ENCODE results near the gene CNKSR3. TPM values are rescaled to one million over a fixed set of nuclear protein-coding genes. Genes with fewer than 3 reads are reported as not detected.

CNKSR3 gene
- polyA plus RNA-seq, 6 donors from 2014 or later = not detected

DNA sequence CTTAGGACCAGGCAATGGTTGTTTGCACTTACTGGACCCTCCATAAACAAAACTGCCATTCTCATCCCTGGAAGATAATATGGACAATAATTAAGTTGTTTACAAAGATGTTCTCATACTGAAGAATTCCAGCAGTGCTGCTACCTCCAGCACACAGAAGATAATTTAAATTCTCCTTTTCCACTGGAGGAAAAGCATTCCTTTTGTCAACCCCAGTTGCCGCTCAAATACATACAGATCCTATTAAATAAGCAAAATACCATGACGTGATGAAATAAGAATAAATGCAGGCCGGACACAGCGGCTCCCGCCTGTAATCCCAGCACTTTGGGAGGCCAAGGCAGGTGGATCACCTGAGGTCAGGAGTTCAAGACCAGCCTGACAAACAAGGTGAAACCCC lies 99.4 kb downstream of the CNKSR3 start:
- H3K27me3 Mint-ChIP-seq = peaks cover 0 to 8% (median 5%) of the 10 kb centered on the region in 3 donors
- no peaks in the 10 kb centered on the region for H3K36me3 Mint-ChIP-seq
- ATAC-seq (ENCODE audit: low read depth in 2 of 2) (no peak), DNase-seq (no peak)
- no peak overlapping the region for H3K27ac Mint-ChIP-seq
- H3K4me1 Mint-ChIP-seq = peaks cover 0 to 4% (median 0%) of the 10 kb centered on the region in 3 donors
- no peak overlapping the region for H3K4me3 Mint-ChIP-seq
- H3K9me3 Mint-ChIP-seq = peaks cover 0 to 9% (median 1%) of the 10 kb centered on the region in 7 donors

- H3K36me3 Mint-ChIP-seq = no peaks in the 10 kb centered on the region
- H3K27me3 Mint-ChIP-seq = peaks cover 0 to 8% (median 5%) of the 10 kb centered on the region in 3 donors
- peaks cover 0 to 9% (median 1%) of the 10 kb centered on the region in 7 donors for H3K9me3 Mint-ChIP-seq
- ATAC-seq (ENCODE audit: low read depth in 2 of 2) = no peak
- peaks cover 0 to 4% (median 0%) of the 10 kb centered on the region in 3 donors for H3K4me1 Mint-ChIP-seq
- DNase-seq = no peak
- no peak overlapping the region for H3K27ac Mint-ChIP-seq
- no peak overlapping the region for H3K4me3 Mint-ChIP-seq
Measured at GRCh38 chr6:154410619-154411072, 99.8 kb downstream of the CNKSR3 start.

DNA sequence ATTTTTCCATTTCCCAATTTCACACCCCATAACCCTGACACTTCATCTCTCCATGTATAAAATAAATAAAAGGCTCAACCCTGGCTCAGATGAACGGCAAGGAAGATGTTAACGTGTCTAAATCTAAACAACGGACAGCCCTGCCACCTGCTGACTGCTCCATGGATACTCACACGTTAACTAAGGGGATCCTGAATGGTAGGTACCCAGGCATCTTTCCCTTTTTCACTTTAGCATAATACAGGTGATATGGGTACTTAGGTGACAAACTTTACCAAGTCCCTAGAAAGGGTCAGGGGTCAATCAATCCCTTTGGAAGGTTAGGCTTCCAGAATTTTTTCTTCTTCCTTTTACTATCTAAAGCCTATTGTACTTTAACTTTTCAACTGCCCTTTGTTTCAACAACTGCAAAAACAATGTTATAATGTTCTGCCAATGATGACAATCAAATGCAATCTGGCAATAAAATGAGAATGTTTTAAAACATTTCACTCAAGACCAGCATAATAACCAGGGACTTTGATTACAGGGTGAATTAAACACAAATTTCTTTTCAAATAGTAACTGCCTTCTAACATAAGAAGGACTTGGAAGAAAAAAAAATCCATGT lies 101.5 kb downstream of the CNKSR3 start:
- peaks cover 0 to 8% (median 5%) of the 10 kb centered on the region in 3 donors for H3K27me3 Mint-ChIP-seq
- no peak overlapping the region for H3K27ac Mint-ChIP-seq
- no peaks in the 10 kb centered on the region for H3K36me3 Mint-ChIP-seq
- H3K4me3 Mint-ChIP-seq = no peak overlapping the region
- H3K4me1 Mint-ChIP-seq = peaks cover 0 to 1% (median 0%) of the 10 kb centered on the region in 3 donors
- DNase-seq = no peak
- H3K9me3 Mint-ChIP-seq = peaks cover 0 to 5% (median 0%) of the 10 kb centered on the region in 7 donors
- no peak for ATAC-seq (ENCODE audit: low read depth in 2 of 2)

DNA sequence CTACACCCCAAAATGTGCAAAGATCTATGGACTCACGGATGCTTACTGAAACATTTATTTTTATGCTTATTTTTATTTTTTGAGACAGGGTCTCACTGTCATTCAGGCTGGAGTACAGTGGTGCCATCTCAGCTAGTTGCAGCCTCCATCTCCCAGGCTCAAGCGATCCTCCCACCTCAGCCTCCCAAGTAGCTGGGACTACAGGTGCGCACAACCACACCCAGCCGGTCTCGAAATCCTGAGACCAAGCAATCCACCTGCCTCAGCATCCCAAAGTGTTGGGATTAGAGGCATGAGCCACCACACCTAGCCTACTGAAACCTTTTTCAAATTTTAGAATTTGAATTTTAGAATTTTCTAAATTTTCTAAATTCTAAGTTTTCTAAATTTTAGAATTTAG lies 103.0 kb downstream of the CNKSR3 start:
- peaks cover 0 to 4% (median 0%) of the 10 kb centered on the region in 7 donors for H3K9me3 Mint-ChIP-seq
- H3K27me3 Mint-ChIP-seq = peaks cover 0 to 8% (median 5%) of the 10 kb centered on the region in 3 donors
- DNase-seq = no peak
- ATAC-seq (ENCODE audit: low read depth in 2 of 2) = no peak
- H3K36me3 Mint-ChIP-seq = no peaks in the 10 kb centered on the region
- no peak overlapping the region for H3K27ac Mint-ChIP-seq
- no peak overlapping the region for H3K4me3 Mint-ChIP-seq
- no peaks in the 10 kb centered on the region for H3K4me1 Mint-ChIP-seq

DNA sequence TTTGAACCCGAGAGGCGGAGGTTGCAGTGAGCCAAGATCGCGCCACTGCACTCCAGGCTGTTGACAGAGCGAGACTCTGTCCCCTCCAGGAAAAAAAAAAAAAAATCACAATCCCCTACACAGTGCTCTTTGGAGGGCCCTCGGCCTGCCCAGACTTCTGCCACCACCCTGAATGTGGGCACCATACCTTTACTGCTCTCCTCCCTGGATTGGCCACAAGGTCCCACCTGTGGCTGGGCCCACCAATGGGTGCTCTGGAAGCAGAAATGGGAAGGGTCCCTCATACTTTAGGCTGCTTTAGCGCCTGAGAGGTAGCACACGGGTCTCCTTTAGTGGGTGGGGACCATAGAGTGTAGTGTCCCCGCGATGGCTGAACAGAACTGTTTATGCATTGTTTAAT lies 103.6 kb downstream of the CNKSR3 start:
- no peak overlapping the region for H3K27ac Mint-ChIP-seq

GRCh38 chr6:154406301-154406700 lies 104.2 kb downstream of the CNKSR3 start:
- Mint-ChIP-seq H3K9me3 (peaks cover 0 to 4% (median 0%) of the 10 kb centered on the region in 7 donors), H3K4me1 (no peaks in the 10 kb centered on the region), H3K4me3 (no peak overlapping the region), H3K36me3 (no peaks in the 10 kb centered on the region), H3K27ac (no peak overlapping the region), H3K27me3 (peaks cover 0 to 8% (median 5%) of the 10 kb centered on the region in 3 donors)
- DNase-seq (no peak), ATAC-seq (ENCODE audit: low read depth in 2 of 2) (no peak)

More for the DNA sequence above, 103.6 kb downstream of the CNKSR3 start:
- no peak overlapping the region for H3K4me3 Mint-ChIP-seq
- H3K9me3 Mint-ChIP-seq = peaks cover 0 to 4% (median 0%) of the 10 kb centered on the region in 7 donors
- no peaks in the 10 kb centered on the region for H3K36me3 Mint-ChIP-seq
- ATAC-seq (ENCODE audit: low read depth in 2 of 2) (no peak), DNase-seq (no peak)
- H3K4me1 Mint-ChIP-seq = no peaks in the 10 kb centered on the region
- H3K27me3 Mint-ChIP-seq = peaks cover 0 to 8% (median 5%) of the 10 kb centered on the region in 3 donors

DNA sequence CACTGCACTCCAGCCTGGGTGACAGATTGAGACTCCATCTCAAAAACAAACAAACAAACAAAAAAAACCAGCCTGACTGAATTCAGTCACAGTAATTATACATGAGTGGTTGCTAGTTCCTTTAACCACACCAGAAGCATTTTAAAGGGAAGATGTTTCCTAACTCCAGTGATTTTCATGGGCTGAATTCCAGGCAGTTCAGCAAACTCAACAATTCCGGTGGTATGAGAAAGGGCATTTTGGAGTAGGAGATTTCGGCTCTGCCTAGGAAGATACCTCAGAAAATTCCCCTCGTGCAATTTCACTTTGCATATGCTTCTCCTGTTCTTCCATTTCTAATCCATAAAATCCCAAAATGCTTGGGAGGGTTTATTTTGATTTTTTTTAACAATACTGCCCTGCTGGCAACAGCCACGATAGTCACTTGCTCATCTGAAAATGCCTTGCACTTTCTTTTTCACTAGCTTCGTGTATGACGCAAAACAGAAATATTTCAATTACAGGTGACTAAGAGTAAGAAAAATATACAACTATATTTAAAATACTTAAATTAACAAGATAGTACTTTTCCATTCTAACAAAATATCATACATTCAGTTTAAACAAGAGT lies 105.6 kb downstream of the CNKSR3 start:
- Mint-ChIP-seq H3K9me3 (peaks cover 0 to 4% (median 0%) of the 10 kb centered on the region in 7 donors), H3K27me3 (peaks cover 0 to 8% (median 5%) of the 10 kb centered on the region in 3 donors), H3K4me3 (peak overlapping the region in 1 of 8 donors; percentile 42), H3K27ac (no peak overlapping the region), H3K4me1 (no peaks in the 10 kb centered on the region), H3K36me3 (no peaks in the 10 kb centered on the region)
- no peak for ATAC-seq (ENCODE audit: low read depth in 2 of 2)
- no peak for DNase-seq

DNA sequence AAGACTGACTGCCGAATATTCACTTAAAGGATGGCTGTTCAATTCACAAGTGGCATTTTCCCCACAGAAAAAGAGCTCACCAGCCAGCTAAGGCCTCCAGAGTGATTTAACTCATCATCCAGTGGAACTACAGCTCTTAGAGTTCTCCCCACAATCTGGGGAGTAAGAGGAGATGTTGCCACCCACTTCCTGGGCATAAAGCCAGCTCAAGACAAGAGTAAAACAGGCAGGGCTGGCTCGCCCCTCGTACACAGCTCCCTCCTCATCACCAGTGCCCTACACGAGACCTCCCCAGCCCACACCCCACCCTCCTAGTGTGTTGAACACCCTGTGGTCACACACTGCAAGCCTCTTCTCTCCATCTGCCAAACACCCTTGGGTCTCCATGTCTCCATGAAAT lies 106.7 kb downstream of the CNKSR3 start:
- Mint-ChIP-seq H3K4me1 (no peaks in the 10 kb centered on the region), H3K27me3 (peaks cover 0 to 8% (median 5%) of the 10 kb centered on the region in 3 donors), H3K9me3 (peaks cover 0 to 4% (median 0%) of the 10 kb centered on the region in 7 donors), H3K4me3 (no peak overlapping the region), H3K36me3 (no peaks in the 10 kb centered on the region), H3K27ac (no peak overlapping the region)
- DNase-seq = no peak
- ATAC-seq (ENCODE audit: low read depth in 2 of 2) = no peak

- Mint-ChIP-seq H3K9me3 (peaks cover 0 to 4% (median 0%) of the 10 kb centered on the region in 7 donors), H3K27me3 (peaks cover 0 to 7% (median 5%) of the 10 kb centered on the region in 3 donors), H3K4me1 (no peaks in the 10 kb centered on the region), H3K27ac (no peak overlapping the region), H3K4me3 (no peak overlapping the region), H3K36me3 (no peaks in the 10 kb centered on the region)
- ATAC-seq (ENCODE audit: low read depth in 2 of 2) = no peak
- DNase-seq = no peak
Measured at GRCh38 chr6:154402081-154402780, 108.3 kb downstream of the CNKSR3 start.

- no peak for ATAC-seq (ENCODE audit: low read depth in 2 of 2)
- Mint-ChIP-seq H3K27ac (no peak overlapping the region), H3K4me1 (no peaks in the 10 kb centered on the region), H3K9me3 (no peaks in the 10 kb centered on the region), H3K4me3 (no peak overlapping the region), H3K27me3 (peaks cover 4 to 7% (median 5%) of the 10 kb centered on the region in 3 donors), H3K36me3 (no peaks in the 10 kb centered on the region)
- no peak for DNase-seq
Measured at GRCh38 chr6:154399097-154399496, 111.4 kb downstream of the CNKSR3 start.

- no peak for ATAC-seq (ENCODE audit: low read depth in 2 of 2)
- Mint-ChIP-seq H3K27ac (no peak overlapping the region), H3K27me3 (peaks cover 4 to 7% (median 5%) of the 10 kb centered on the region in 3 donors), H3K4me3 (no peak overlapping the region), H3K4me1 (no peaks in the 10 kb centered on the region), H3K9me3 (no peaks in the 10 kb centered on the region), H3K36me3 (no peaks in the 10 kb centered on the region)
- no peak for DNase-seq
Measured at GRCh38 chr6:154397491-154398195, 112.8 kb downstream of the CNKSR3 start.

DNA sequence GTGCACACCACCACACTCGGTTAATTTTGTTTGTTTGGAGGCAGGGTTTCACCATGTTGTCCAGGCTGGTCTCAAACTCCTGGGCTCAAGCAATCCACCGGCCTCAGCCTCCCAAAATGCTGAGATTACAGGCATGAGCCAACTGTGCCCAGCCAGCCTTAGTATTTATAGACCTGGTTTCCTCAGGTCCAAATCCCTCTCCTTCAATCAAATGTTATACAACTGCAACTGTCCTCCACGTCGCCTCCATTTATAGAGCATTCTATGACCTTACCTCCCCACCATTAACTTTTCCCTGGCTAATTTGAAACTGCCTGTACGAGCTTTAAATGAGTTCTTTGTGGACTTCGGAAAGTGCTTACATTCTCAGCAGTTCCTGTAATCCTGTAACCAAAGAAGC lies 114.6 kb downstream of the CNKSR3 start:
- Mint-ChIP-seq H3K4me1 (no peaks in the 10 kb centered on the region), H3K27me3 (peaks cover 4 to 14% (median 7%) of the 10 kb centered on the region in 3 donors), H3K9me3 (peaks cover 0 to 9% (median 1%) of the 10 kb centered on the region in 7 donors), H3K27ac (no peak overlapping the region), H3K36me3 (no peaks in the 10 kb centered on the region), H3K4me3 (no peak overlapping the region)
- ATAC-seq (ENCODE audit: low read depth in 2 of 2) (no peak), DNase-seq (no peak)

- H3K9me3 Mint-ChIP-seq = peaks cover 0 to 11% (median 1%) of the 10 kb centered on the region in 7 donors
- DNase-seq = no peak
Measured at GRCh38 chr6:154395316-154395715, 115.2 kb downstream of the CNKSR3 start.

More at GRCh38 chr6:154395316-154395715, 115.2 kb downstream of the CNKSR3 start:
- Mint-ChIP-seq H3K27me3 (peaks cover 4 to 15% (median 7%) of the 10 kb centered on the region in 3 donors), H3K4me3 (no peak overlapping the region), H3K36me3 (no peaks in the 10 kb centered on the region), H3K27ac (no peak overlapping the region), H3K4me1 (no peaks in the 10 kb centered on the region)
- no peak for ATAC-seq (ENCODE audit: low read depth in 2 of 2)
